GM23338 (cell line): ENCODE data around the gene HBD. TPM values are rescaled to one million over a fixed set of nuclear protein-coding genes. Genes with fewer than 3 reads are reported as not detected.

Experiments used
- ATAC-seq: fragments of 200-7000 bp; cut with Tn5 transposase; 3 replicates; pipeline ENCODE4 v1.9.1; 2020
- DNase-seq: peaks from one replicate; pipeline ENCODE4 v3.0.0-alpha.2; 2015; ENCODE audit warnings: low spot score
- H2AFZ ChIP-seq: fragments of 200-600 bp; sonication (generic); 2 replicates; pipeline ENCODE4 v1.8.0; 2016; ENCODE audit warnings: antibody characterized with exemption, mild to moderate bottlenecking, moderate library complexity
- H3F3A ChIP-seq: fragments of 200-600 bp; sonication (generic); replicated peaks from 2 replicates; pipeline ENCODE4 v1.8.0; 2017; ENCODE audit warnings: antibody characterized with exemption, mixed run types, low read depth
- H3K27ac ChIP-seq: fragments of 200-600 bp; sonication (generic); 2 replicates; pipeline ENCODE4 v1.6.1; 2016; ENCODE audit warnings: low read depth
- H3K27me3 ChIP-seq: fragments of 200-600 bp; sonication (generic); 2 replicates; pipeline ENCODE4 v1.8.0; 2016; ENCODE audit warnings: mild to moderate bottlenecking, mixed run types, moderate library complexity; ENCODE audit not compliant: insufficient read depth
- H3K36me3 ChIP-seq: fragments of 200-600 bp; sonication (generic); 2 replicates; pipeline ENCODE4 v1.8.0; 2016; ENCODE audit warnings: mild to moderate bottlenecking; ENCODE audit not compliant: insufficient read depth
- H3K4me1 ChIP-seq: fragments of 200-600 bp; sonication (generic); 2 replicates; pipeline ENCODE4 v1.8.0; 2016; ENCODE audit warnings: mild to moderate bottlenecking, moderate library complexity; ENCODE audit not compliant: insufficient read depth
- H3K4me2 ChIP-seq: fragments of 200-600 bp; sonication (generic); 2 replicates; pipeline ENCODE4 v1.7.1; 2017; ENCODE audit warnings: mixed run types
- H3K4me3 ChIP-seq: fragments of 200-600 bp; sonication (generic); 2 replicates; pipeline ENCODE4 v1.6.1; 2016; ENCODE audit warnings: mixed run types
- H3K79me2 ChIP-seq: fragments of 200-600 bp; sonication (generic); replicated peaks from 2 replicates; pipeline ENCODE4 v1.8.0; 2017; ENCODE audit warnings: mild to moderate bottlenecking; ENCODE audit not compliant: insufficient read depth
- H3K9me2 ChIP-seq: fragments of 200-600 bp; sonication (generic); 2 replicates; pipeline ENCODE4 v1.8.0; 2017; ENCODE audit not compliant: insufficient read depth
- H4K20me1 ChIP-seq: fragments of 200-600 bp; sonication (generic); replicated peaks from 2 replicates; pipeline ENCODE4 v1.8.0; 2017; ENCODE audit warnings: mild to moderate bottlenecking; ENCODE audit not compliant: insufficient read depth
- H3K27ac Mint-ChIP-seq: 2 replicates; pipeline ENCODE4 v1.8.0; 2020; ENCODE audit warnings: inconsistent platforms, mild to moderate bottlenecking, moderate library complexity, mixed read lengths
- H3K27me3 Mint-ChIP-seq: 3 replicates; pipeline ENCODE4 v1.8.0; 2022; ENCODE audit warnings: low read depth, mild to moderate bottlenecking, moderate library complexity, mixed read lengths, inconsistent platforms; ENCODE audit not compliant: insufficient read depth, poor library complexity
- H3K36me3 Mint-ChIP-seq: 3 replicates; pipeline ENCODE4 v1.8.0; 2021; ENCODE audit warnings: low read depth, mild to moderate bottlenecking, inconsistent platforms, moderate library complexity, mixed read lengths
- H3K4me1 Mint-ChIP-seq: 3 replicates; pipeline ENCODE4 v1.8.0; 2020; ENCODE audit warnings: mild to moderate bottlenecking, inconsistent platforms, mixed read lengths
- H3K4me3 Mint-ChIP-seq: 3 replicates; pipeline ENCODE4 v1.8.0; 2021; ENCODE audit warnings: moderate library complexity, mild to moderate bottlenecking, inconsistent platforms, mixed read lengths
- H3K9me3 Mint-ChIP-seq: 3 replicates; pipeline ENCODE4 v1.8.0; 2020; ENCODE audit warnings: moderate library complexity, mild to moderate bottlenecking, inconsistent platforms, mixed read lengths
- EZH2 ChIP-seq: fragments of 200-600 bp; sonication (generic); IDR thresholded peaks from one replicate; pipeline ENCODE4 v1.8.0; 2017; ENCODE audit warnings: antibody characterized with exemption, mild to moderate bottlenecking, low read depth; ENCODE audit not compliant: unreplicated experiment
- EZH2phosphoT487 ChIP-seq: fragments of 200-600 bp; sonication (generic); IDR thresholded peaks from one replicate; pipeline ENCODE4 v1.8.1; 2018; ENCODE audit warnings: antibody characterized with exemption; ENCODE audit not compliant: unreplicated experiment
- POLR2AphosphoS5 ChIP-seq: IDR thresholded peaks from 2 replicates; pipeline ENCODE4 v1.6.1; 2016; ENCODE audit warnings: antibody characterized with exemption, low read depth
- ZNF114 ChIP-seq: fragments of 250-450 bp; sonication (Bioruptor Pico); IDR thresholded peaks from 2 replicates; pipeline ENCODE4 v1.5.0; 2020; ENCODE audit warnings: mild to moderate bottlenecking, moderate library complexity
- polyA plus RNA-seq: library from polyadenylated mRNA; unstranded; fragments of >200 nt; fragmentation: Nextera tagmentation; extraction: Ambion mirVana; gene quantifications from 2 replicates; pipeline ENCODE4 v1.2.1, GENCODE V29; 2016
- total RNA-seq: library from RNA; depleted of rRNA; stranded (reverse); fragments of >200 nt; shearing (Covaris generic); gene quantifications from 2 replicates; pipeline ENCODE4 v1.2.3, GENCODE V29; 2014
- TF ChIP-seq, protein P1 (sequence below): IDR thresholded peaks from 2 replicates; pipeline ENCODE4 v1.6.1; 2016; ENCODE audit warnings: antibody characterized with exemption
- TF ChIP-seq, protein P2 (sequence below): IDR thresholded peaks from one replicate; pipeline ENCODE4 v1.6.1; 2018; ENCODE audit warnings: antibody characterized with exemption; ENCODE audit not compliant: unreplicated experiment

Gene HBD
- total and polyA plus RNA-seq, 2 experiments from 2014 or later, result not detected

DNA sequence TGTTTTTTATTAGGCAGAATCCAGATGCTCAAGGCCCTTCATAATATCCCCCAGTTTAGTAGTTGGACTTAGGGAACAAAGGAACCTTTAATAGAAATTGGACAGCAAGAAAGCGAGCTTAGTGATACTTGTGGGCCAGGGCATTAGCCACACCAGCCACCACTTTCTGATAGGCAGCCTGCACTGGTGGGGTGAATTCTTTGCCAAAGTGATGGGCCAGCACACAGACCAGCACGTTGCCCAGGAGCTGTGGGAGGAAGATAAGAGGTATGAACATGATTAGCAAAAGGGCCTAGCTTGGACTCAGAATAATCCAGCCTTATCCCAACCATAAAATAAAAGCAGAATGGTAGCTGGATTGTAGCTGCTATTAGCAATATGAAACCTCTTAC lies 8.8 kb downstream of the HBD start:
- H3K4me3 ChIP-seq, result no peak overlapping the region
- no peaks in the 10 kb centered on the region for H4K20me1 ChIP-seq
- no peak overlapping the region for H3K4me3 Mint-ChIP-seq
- ATAC-seq, result no peak
- H3K27ac Mint-ChIP-seq, result no peak overlapping the region
- no peak overlapping the region for H3K4me2 ChIP-seq
- no peak overlapping the region for H2AFZ ChIP-seq
- no peaks in the 10 kb centered on the region for H3K27me3 Mint-ChIP-seq
- DNase-seq, result no peak
- no peaks in the 10 kb centered on the region for H3K4me1 ChIP-seq
- no peaks in the 10 kb centered on the region for H3K36me3 ChIP-seq
- H3F3A ChIP-seq, result no peaks in the 10 kb centered on the region
- TF ChIP-seq POLR2AphosphoS5 (no peak), ZNF114 (CRISPR knock-in tag) (no peak), EZH2phosphoT487 (no peak), EZH2 (no peak)
- TF ChIP-seq, protein P1, sequence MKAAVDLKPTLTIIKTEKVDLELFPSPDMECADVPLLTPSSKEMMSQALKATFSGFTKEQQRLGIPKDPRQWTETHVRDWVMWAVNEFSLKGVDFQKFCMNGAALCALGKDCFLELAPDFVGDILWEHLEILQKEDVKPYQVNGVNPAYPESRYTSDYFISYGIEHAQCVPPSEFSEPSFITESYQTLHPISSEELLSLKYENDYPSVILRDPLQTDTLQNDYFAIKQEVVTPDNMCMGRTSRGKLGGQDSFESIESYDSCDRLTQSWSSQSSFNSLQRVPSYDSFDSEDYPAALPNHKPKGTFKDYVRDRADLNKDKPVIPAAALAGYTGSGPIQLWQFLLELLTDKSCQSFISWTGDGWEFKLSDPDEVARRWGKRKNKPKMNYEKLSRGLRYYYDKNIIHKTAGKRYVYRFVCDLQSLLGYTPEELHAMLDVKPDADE, result no peak
- TF ChIP-seq, protein P2, sequence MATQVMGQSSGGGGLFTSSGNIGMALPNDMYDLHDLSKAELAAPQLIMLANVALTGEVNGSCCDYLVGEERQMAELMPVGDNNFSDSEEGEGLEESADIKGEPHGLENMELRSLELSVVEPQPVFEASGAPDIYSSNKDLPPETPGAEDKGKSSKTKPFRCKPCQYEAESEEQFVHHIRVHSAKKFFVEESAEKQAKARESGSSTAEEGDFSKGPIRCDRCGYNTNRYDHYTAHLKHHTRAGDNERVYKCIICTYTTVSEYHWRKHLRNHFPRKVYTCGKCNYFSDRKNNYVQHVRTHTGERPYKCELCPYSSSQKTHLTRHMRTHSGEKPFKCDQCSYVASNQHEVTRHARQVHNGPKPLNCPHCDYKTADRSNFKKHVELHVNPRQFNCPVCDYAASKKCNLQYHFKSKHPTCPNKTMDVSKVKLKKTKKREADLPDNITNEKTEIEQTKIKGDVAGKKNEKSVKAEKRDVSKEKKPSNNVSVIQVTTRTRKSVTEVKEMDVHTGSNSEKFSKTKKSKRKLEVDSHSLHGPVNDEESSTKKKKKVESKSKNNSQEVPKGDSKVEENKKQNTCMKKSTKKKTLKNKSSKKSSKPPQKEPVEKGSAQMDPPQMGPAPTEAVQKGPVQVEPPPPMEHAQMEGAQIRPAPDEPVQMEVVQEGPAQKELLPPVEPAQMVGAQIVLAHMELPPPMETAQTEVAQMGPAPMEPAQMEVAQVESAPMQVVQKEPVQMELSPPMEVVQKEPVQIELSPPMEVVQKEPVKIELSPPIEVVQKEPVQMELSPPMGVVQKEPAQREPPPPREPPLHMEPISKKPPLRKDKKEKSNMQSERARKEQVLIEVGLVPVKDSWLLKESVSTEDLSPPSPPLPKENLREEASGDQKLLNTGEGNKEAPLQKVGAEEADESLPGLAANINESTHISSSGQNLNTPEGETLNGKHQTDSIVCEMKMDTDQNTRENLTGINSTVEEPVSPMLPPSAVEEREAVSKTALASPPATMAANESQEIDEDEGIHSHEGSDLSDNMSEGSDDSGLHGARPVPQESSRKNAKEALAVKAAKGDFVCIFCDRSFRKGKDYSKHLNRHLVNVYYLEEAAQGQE, result no peak
- H3K4me1 Mint-ChIP-seq, result no peaks in the 10 kb centered on the region
- no peaks in the 10 kb centered on the region for H3K27me3 ChIP-seq
- peaks cover 12% of the 10 kb centered on the region; the same call in 2 of the 3 replicates for H3K36me3 Mint-ChIP-seq
- peaks cover 25% of the 10 kb centered on the region for H3K9me3 Mint-ChIP-seq
- H3K79me2 ChIP-seq, result no peaks in the 10 kb centered on the region
- no peak overlapping the region for H3K27ac ChIP-seq
- H3K9me2 ChIP-seq, result no peaks in the 10 kb centered on the region

DNA sequence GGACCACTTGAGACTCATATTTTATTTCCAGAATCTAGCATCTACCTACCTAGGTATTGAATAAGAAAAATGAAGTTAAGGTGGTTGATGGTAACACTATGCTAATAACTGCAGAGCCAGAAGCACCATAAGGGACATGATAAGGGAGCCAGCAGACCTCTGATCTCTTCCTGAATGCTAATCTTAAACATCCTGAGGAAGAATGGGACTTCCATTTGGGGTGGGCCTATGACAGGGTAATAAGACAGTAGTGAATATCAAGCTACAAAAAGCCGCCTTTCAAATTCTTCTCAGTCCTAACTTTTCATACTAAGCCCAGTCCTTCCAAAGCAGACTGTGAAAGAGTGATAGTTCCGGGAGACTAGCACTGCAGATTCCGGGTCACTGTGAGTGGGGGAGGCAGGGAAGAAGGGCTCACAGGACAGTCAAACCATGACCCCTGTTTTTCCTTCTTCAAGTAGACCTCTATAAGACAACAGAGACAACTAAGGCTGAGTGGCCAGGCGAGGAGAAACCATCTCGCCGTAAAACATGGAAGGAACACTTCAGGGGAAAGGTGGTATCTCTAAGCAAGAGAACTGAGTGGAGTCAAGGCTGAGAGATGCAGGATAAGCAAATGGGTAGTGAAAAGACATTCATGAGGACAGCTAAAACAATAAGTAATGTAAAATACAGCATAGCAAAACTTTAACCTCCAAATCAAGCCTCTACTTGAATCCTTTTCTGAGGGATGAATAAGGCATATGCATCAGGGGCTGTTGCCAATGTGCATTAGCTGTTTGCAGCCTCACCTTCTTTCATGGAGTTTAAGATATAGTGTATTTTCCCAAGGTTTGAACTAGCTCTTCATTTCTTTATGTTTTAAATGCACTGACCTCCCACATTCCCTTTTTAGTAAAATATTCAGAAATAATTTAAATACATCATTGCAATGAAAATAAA lies 9.5 kb downstream of the HBD start:
- Mint-ChIP-seq H3K27me3 (no peaks in the 10 kb centered on the region), H3K27ac (no peak overlapping the region), H3K4me1 (no peaks in the 10 kb centered on the region), H3K36me3 (peaks cover 13% of the 10 kb centered on the region; the same call in 2 of the 3 replicates), H3K4me3 (no peak overlapping the region), H3K9me3 (peaks cover 32% of the 10 kb centered on the region)
- Histone ChIP-seq H3K79me2 (no peaks in the 10 kb centered on the region), H3K9me2 (no peaks in the 10 kb centered on the region), H4K20me1 (no peaks in the 10 kb centered on the region), H3K4me2 (no peak overlapping the region), H3K27me3 (no peaks in the 10 kb centered on the region), H2AFZ (0 out of 2 replicates have a peak overlapping the region, but pooled peaks have one; percentile 32), H3F3A (no peaks in the 10 kb centered on the region), H3K36me3 (no peaks in the 10 kb centered on the region), H3K4me3 (no peak overlapping the region), H3K4me1 (no peaks in the 10 kb centered on the region), H3K27ac (no peak overlapping the region)
- ATAC-seq (no peak), DNase-seq (no peak)
- TF ChIP-seq, protein P2, result no peak
- no peak for TF ChIP-seq POLR2AphosphoS5
